A549 (cell line): Measurements from ENCODE around the gene AKT1S1. TPM values are rescaled to one million over a fixed set of nuclear protein-coding genes. Genes with fewer than 3 reads are reported as not detected.

Experiments used
- ATAC-seq, 2 experiments: fragments of 200-7000 bp in 1 of 2; fragments of >200 bp in 1 of 2; cut with Nextera tagmentation in 1 of 2; cut with Tn5 transposase in 1 of 2; 3 replicates each; pipeline versions ENCODE4 v1.8.0 to v1.9.1; 2018 to 2020; ENCODE audit warnings: mild to moderate bottlenecking in 1 of 2, moderate library complexity in 1 of 2
- CTCF ChIA-PET: fragments of 300-600 bp; sonication (Branson Sonifier 250); formaldehyde crosslinking; extraction: SDS; loops from one replicate; lab custom pipeline; 2021; ENCODE audit warnings: antibody characterized with exemption, inconsistent platforms; lab: Yijun Ruan, JAX
- POLR2A ChIA-PET: fragments of 350-600 bp; formaldehyde crosslinking; extraction: SDS; loops from one replicate; lab custom pipeline; 2021; ENCODE audit warnings: antibody characterized with exemption, inconsistent platforms; lab: Yijun Ruan, JAX
- DNase-seq, 2 experiments: peaks; one replicate each; pipeline versions ENCODE4 v3.0.0 to v3.0.0-alpha.2; 2011 to 2016; ENCODE audit warnings: low read depth in 1 of 2, low spot score in 1 of 2
- FAIRE-seq: peaks from 2 replicates; lab custom pipeline; 2011; peaks lifted over from hg19 to GRCh38; lab: Jason Lieb, UNC
- H3K27ac ChIP-seq, 2 experiments: fragments of >200 bp; sonication (Bioruptor Twin); formaldehyde crosslinking; 3 replicates each; pipeline ENCODE4 v1.5.1; 2016 to 2017
- H3K4me1 ChIP-seq: fragments of >200 bp; sonication (Bioruptor Twin); formaldehyde crosslinking; 3 replicates; pipeline ENCODE4 v1.6.1; 2016
- H3K4me2 ChIP-seq: fragments of >200 bp; sonication (Bioruptor Twin); formaldehyde crosslinking; 3 replicates; pipeline ENCODE4 v1.6.1; 2016
- H3K4me3 ChIP-seq: fragments of >200 bp; sonication (Bioruptor Twin); formaldehyde crosslinking; 3 replicates; pipeline ENCODE4 v1.5.1; 2016
- H3K9me3 ChIP-seq: fragments of >200 bp; sonication (Bioruptor Twin); formaldehyde crosslinking; 3 replicates; pipeline ENCODE4 v1.6.1; 2016
- BHLHE40 ChIP-seq: IDR thresholded peaks from 2 replicates; pipeline ENCODE4 v1.6.1; 2012; ENCODE audit warnings: low read depth, low read length, inconsistent platforms
- CBX2 ChIP-seq: fragments of 200-600 bp; sonication (generic); IDR thresholded peaks from 2 replicates; pipeline ENCODE4 v1.6.1; 2016; ENCODE audit warnings: low read depth, mild to moderate bottlenecking, borderline replicate concordance
- CHD2 ChIP-seq: fragments of 150-350 bp; IDR thresholded peaks from 2 replicates; pipeline ENCODE4 v1.6.1; 2014; ENCODE audit warnings: low read length; ENCODE audit not compliant: partially characterized antibody
- EHMT2 ChIP-seq: fragments of 200-600 bp; sonication (generic); IDR thresholded peaks from 2 replicates; pipeline ENCODE4 v1.6.1; 2016; ENCODE audit warnings: antibody characterized with exemption, low read depth, mild to moderate bottlenecking, moderate library complexity
- EP300 ChIP-seq, 2 experiments: fragments of >200 bp; sonication (Bioruptor Twin); formaldehyde crosslinking; IDR thresholded peaks; 2 replicates in 1 of 2; 3 replicates in 1 of 2; pipeline ENCODE4 v1.6.1; 2016 to 2017
- ESRRA ChIP-seq: fragments of 150-350 bp; IDR thresholded peaks from 2 replicates; pipeline ENCODE4 v1.6.1; 2014; ENCODE audit warnings: mild to moderate bottlenecking, low read length, borderline replicate concordance
- FOSB ChIP-seq: fragments of 250-450 bp; sonication (Bioruptor Pico); IDR thresholded peaks from 2 replicates; pipeline ENCODE4 v1.5.0; 2020; ENCODE audit warnings: mild to moderate bottlenecking, moderate library complexity
- GATA3 ChIP-seq: IDR thresholded peaks from 2 replicates; pipeline ENCODE4 v1.6.1; 2012; ENCODE audit warnings: borderline replicate concordance
- HDAC2 ChIP-seq: fragments of 200-600 bp; sonication (generic); IDR thresholded peaks from 2 replicates; pipeline ENCODE4 v1.6.1; 2016
- HEYL ChIP-seq: fragments of 250-450 bp; sonication (Bioruptor Pico); IDR thresholded peaks from 2 replicates; pipeline ENCODE4 v1.8.0; 2021; ENCODE audit warnings: mild to moderate bottlenecking, moderate library complexity
- HOXB5 ChIP-seq: fragments of 250-450 bp; sonication (Bioruptor Pico); IDR thresholded peaks from 2 replicates; pipeline ENCODE4 v1.5.0; 2020; ENCODE audit warnings: mild to moderate bottlenecking, moderate library complexity
- JUN ChIP-seq, 2 experiments: fragments of >200 bp; sonication (Bioruptor Twin); formaldehyde crosslinking; IDR thresholded peaks; 2 replicates in 1 of 2; 3 replicates in 1 of 2; pipeline ENCODE4 v1.6.1; 2016 to 2017
- KDM1A ChIP-seq: fragments of 200-600 bp; sonication (generic); IDR thresholded peaks from 2 replicates; pipeline ENCODE4 v1.6.1; 2016; ENCODE audit warnings: low read depth, mild to moderate bottlenecking
- MAFK ChIP-seq: fragments of 450-650 bp; IDR thresholded peaks from 2 replicates; pipeline ENCODE4 v1.6.1; 2014; ENCODE audit not compliant: partially characterized antibody
- MAZ ChIP-seq: fragments of 150-350 bp; IDR thresholded peaks from 2 replicates; pipeline ENCODE4 v1.6.1; 2014; ENCODE audit warnings: antibody characterized with exemption, low read depth, low read length, borderline replicate concordance
- NPAS2 ChIP-seq: fragments of 250-450 bp; sonication (Bioruptor Pico); IDR thresholded peaks from 2 replicates; pipeline ENCODE4 v1.8.0; 2022; ENCODE audit warnings: mild to moderate bottlenecking, moderate library complexity, borderline replicate concordance
- SREBF2 ChIP-seq: fragments of 450-650 bp; IDR thresholded peaks from 2 replicates; pipeline ENCODE4 v1.6.1; 2014; ENCODE audit warnings: mild to moderate bottlenecking, moderate library complexity
- TP53 ChIP-seq: fragments of 250-450 bp; sonication (Bioruptor Pico); IDR thresholded peaks from 2 replicates; pipeline ENCODE4 v1.5.0; 2021; ENCODE audit warnings: mild to moderate bottlenecking, moderate library complexity
- ZFP36 ChIP-seq: fragments of 450-650 bp; IDR thresholded peaks from 2 replicates; pipeline ENCODE4 v1.6.1; 2014; ENCODE audit warnings: borderline replicate concordance; ENCODE audit not compliant: partially characterized antibody
- WGBS: methylation state at CpG from one replicate; pipeline ENCODE4 v1.1.6; 2017; ENCODE audit errors: missing lambda C conversion rate; 5-methylcytosine and 5-hydroxymethylcytosine counted together
- polyA plus RNA-seq, 4 experiments: library from polyadenylated mRNA; depleted of rRNA in 3 of 4; stranded (reverse); fragments of >200 nt; fragmentation: RNase III in 1 of 4; extraction: RNeasy Plus Mini Kit Qiagen cat#74134 plus additional on column Dnase treatment in 1 of 4; gene quantifications; 2 replicates in 3 of 4; 3 replicates in 1 of 4; pipeline ENCODE4 v1.2.3, GENCODE V29; 2011 to 2017
- TF ChIP-seq, protein P1 (sequence below): fragments of >200 bp; sonication (Bioruptor Twin); formaldehyde crosslinking; IDR thresholded peaks from 2 replicates; pipeline ENCODE4 v1.6.1; 2016
- TF ChIP-seq, protein P2 (sequence below): fragments of 250-450 bp; sonication (Bioruptor Pico); IDR thresholded peaks from 2 replicates; pipeline ENCODE4 v1.5.0; 2021; ENCODE audit warnings: mild to moderate bottlenecking, moderate library complexity, borderline replicate concordance
- TF ChIP-seq, protein P3 (sequence below): fragments of 450-650 bp; IDR thresholded peaks from 2 replicates; pipeline ENCODE4 v1.6.1; 2014; ENCODE audit warnings: antibody characterized with exemption
- TF ChIP-seq, protein P4 (sequence below): fragments of >200 bp; sonication (Bioruptor Twin); formaldehyde crosslinking; IDR thresholded peaks from 3 replicates; pipeline ENCODE4 v1.5.1; 2016
- TF ChIP-seq, protein P5 (sequence below): IDR thresholded peaks from 2 replicates; pipeline ENCODE4 v1.6.1; 2012
- TF ChIP-seq, protein P6 (sequence below): fragments of >200 bp; sonication (Bioruptor Twin); formaldehyde crosslinking; IDR thresholded peaks from 3 replicates; pipeline ENCODE4 v1.6.1; 2016

Gene AKT1S1
- polyA plus RNA-seq, 2 of the 4 experiments (the other 2 are of a cell fraction), result 39.2 to 75.9 TPM

DNA sequence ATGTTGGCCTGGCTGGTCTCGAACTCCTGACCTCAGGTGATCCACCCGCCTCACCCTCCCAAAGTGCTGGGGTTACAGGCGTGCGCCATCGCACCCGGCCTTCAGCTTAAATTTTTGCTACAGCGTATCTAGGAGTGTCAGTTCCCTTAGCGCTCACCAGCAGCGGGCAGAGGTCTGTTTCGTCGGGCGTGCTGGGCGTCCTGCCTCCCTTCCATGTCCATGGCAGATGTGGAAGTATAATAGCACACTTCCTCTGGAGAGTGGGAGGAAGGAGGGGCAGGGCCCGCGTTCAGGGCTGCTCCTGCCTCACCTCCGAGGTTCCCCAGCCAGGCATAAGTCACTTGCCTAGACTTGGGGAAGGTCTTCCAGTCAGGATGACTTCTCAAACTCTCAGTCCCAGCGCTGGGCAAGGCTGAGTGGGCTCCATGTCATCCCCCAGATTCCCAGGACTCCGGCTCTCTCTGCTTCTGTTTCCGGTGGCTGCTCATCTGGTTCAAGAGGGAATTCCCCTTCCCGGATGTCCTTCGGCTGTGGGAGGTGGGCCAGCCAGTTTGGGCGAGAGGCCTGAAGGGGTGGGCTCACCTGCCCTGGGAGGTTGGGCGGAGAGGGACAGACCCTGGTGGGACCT lies 10.0 kb upstream of the AKT1S1 start:
- FAIRE-seq, result no peak
- ChIA-PET CTCF (interaction anchor here (1.3 to 1.6 kb wide), 2 partner anchors 27 to 50 kb away, joined by 3 to 6 read pairs; no protein-coding TSS in a partner anchor), POLR2A (no interaction called here)

DNA sequence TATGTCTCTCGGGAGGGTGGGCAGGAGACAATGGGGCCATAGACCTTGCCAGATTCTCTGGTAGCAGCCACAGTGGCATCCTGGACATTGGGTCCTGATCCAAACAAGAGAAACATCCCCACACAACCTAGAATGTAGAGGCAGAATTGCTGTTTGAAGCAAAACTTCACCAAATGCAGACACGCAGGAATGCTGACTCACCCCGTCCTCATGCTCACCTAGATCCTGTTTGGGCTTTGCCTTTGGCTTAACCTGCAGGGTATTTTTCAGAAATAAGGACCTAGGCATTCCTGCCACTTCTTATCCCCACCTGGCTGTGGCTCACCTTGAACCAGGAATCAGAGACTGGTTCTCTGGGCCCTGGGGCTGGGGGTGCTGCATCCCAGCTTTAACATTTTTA lies 7.6 kb upstream of the AKT1S1 start:
- TF ChIP-seq ZFP36 (no peak), JUN (IDR thresholded peaks at IDR 0.05) (no peak), EHMT2 (no peak), SREBF2 (no peak), CHD2 (no peak), FOSB (CRISPR knock-in tag) (no peak), MAFK (peak; percentile 79)
- TF ChIP-seq, protein P1, sequence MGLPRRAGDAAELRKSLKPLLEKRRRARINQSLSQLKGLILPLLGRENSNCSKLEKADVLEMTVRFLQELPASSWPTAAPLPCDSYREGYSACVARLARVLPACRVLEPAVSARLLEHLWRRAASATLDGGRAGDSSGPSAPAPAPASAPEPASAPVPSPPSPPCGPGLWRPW, result no peak
- ChIA-PET POLR2A (no interaction called here), CTCF (no interaction called here)
- peaks cover 10% of the 10 kb centered on the region for H3K9me3 ChIP-seq
- no peak for DNase-seq
- no peak overlapping the region for H3K4me3 ChIP-seq
- no peak for ATAC-seq
- FAIRE-seq, result no peak
- H3K4me1 ChIP-seq, result no peaks in the 10 kb centered on the region; the same call in 2 of the 3 replicates
- H3K4me2 ChIP-seq, result no peak overlapping the region
- H3K27ac ChIP-seq, result peak overlapping the region in 1 of 2 experiments; percentile 53; a peak in 2 of 6 replicates
- WGBS, result 56% methylated on average over 3 of the region's 3 CpGs

More for the DNA sequence above, 10.0 kb upstream of the AKT1S1 start:
- no peak for TF ChIP-seq NPAS2 (CRISPR knock-in tag)
- no peak for TF ChIP-seq EP300 (IDR thresholded peaks at IDR 0.05)
- no peak for TF ChIP-seq ESRRA
- no peak for TF ChIP-seq FOSB (CRISPR knock-in tag)
- no peak for TF ChIP-seq KDM1A
- TF ChIP-seq, protein P2, sequence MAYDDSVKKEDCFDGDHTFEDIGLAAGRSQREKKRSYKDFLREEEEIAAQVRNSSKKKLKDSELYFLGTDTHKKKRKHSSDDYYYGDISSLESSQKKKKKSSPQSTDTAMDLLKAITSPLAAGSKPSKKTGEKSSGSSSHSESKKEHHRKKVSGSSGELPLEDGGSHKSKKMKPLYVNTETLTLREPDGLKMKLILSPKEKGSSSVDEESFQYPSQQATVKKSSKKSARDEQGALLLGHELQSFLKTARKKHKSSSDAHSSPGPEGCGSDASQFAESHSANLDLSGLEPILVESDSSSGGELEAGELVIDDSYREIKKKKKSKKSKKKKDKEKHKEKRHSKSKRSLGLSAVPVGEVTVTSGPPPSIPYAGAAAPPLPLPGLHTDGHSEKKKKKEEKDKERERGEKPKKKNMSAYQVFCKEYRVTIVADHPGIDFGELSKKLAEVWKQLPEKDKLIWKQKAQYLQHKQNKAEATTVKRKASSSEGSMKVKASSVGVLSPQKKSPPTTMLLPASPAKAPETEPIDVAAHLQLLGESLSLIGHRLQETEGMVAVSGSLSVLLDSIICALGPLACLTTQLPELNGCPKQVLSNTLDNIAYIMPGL, result no peak
- TF ChIP-seq, protein P3, sequence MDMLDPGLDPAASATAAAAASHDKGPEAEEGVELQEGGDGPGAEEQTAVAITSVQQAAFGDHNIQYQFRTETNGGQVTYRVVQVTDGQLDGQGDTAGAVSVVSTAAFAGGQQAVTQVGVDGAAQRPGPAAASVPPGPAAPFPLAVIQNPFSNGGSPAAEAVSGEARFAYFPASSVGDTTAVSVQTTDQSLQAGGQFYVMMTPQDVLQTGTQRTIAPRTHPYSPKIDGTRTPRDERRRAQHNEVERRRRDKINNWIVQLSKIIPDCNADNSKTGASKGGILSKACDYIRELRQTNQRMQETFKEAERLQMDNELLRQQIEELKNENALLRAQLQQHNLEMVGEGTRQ, result no peak
- TF ChIP-seq TP53 (CRISPR knock-in tag), result no peak
- TF ChIP-seq MAZ, result no peak
- TF ChIP-seq GATA3, result no peak
- TF ChIP-seq HDAC2, result no peak
- TF ChIP-seq, protein P4, sequence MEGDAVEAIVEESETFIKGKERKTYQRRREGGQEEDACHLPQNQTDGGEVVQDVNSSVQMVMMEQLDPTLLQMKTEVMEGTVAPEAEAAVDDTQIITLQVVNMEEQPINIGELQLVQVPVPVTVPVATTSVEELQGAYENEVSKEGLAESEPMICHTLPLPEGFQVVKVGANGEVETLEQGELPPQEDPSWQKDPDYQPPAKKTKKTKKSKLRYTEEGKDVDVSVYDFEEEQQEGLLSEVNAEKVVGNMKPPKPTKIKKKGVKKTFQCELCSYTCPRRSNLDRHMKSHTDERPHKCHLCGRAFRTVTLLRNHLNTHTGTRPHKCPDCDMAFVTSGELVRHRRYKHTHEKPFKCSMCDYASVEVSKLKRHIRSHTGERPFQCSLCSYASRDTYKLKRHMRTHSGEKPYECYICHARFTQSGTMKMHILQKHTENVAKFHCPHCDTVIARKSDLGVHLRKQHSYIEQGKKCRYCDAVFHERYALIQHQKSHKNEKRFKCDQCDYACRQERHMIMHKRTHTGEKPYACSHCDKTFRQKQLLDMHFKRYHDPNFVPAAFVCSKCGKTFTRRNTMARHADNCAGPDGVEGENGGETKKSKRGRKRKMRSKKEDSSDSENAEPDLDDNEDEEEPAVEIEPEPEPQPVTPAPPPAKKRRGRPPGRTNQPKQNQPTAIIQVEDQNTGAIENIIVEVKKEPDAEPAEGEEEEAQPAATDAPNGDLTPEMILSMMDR, result no peak
- TF ChIP-seq, protein P5, sequence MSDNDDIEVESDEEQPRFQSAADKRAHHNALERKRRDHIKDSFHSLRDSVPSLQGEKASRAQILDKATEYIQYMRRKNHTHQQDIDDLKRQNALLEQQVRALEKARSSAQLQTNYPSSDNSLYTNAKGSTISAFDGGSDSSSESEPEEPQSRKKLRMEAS, result no peak
- TF ChIP-seq HOXB5 (CRISPR knock-in tag), result no peak
- TF ChIP-seq, protein P6, sequence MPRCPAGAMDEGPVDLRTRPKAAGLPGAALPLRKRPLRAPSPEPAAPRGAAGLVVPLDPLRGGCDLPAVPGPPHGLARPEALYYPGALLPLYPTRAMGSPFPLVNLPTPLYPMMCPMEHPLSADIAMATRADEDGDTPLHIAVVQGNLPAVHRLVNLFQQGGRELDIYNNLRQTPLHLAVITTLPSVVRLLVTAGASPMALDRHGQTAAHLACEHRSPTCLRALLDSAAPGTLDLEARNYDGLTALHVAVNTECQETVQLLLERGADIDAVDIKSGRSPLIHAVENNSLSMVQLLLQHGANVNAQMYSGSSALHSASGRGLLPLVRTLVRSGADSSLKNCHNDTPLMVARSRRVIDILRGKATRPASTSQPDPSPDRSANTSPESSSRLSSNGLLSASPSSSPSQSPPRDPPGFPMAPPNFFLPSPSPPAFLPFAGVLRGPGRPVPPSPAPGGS, result no peak
- no peak for TF ChIP-seq CBX2
- no peak for TF ChIP-seq HEYL (CRISPR knock-in tag)
- TF ChIP-seq BHLHE40, result no peak
- TF ChIP-seq, all 56 proteins: peak for 0
- WGBS, result 91% methylated on average over 22 of the region's 23 CpGs
- Histone ChIP-seq H3K4me2 (no peak overlapping the region), H3K27ac (no peak overlapping the region), H3K9me3 (peaks cover 10% of the 10 kb centered on the region), H3K4me1 (peaks cover 6% of the 10 kb centered on the region; the same call in 1 of the 3 replicates), H3K4me3 (no peak overlapping the region)
- ATAC-seq, result no peak
- DNase-seq, result no peak
